GM12878 (cell line): ENCODE data around the gene PPIA. TPM values are rescaled to one million over a fixed set of nuclear protein-coding genes. Genes with fewer than 3 reads are reported as not detected.

ENCODE experiments used
- EP300 ChIP-seq, 2 experiments: fragments of 150-350 bp in 1 of 2; IDR thresholded peaks; 2 replicates each; pipeline ENCODE4 v1.6.1; 2011 to 2012; ENCODE audit warnings: low read depth in 2 of 2, low read length in 2 of 2, borderline replicate concordance in 1 of 2, improper control_type of control experiment in 1 of 2, inconsistent platforms in 1 of 2; ENCODE audit not compliant: control insufficient read depth in 1 of 2
- FOXK2 ChIP-seq: fragments of 450-650 bp; IDR thresholded peaks from 2 replicates; pipeline ENCODE4 v1.6.1; 2017; ENCODE audit warnings: mild to moderate bottlenecking, moderate library complexity
- FOXM1 ChIP-seq: IDR thresholded peaks from 2 replicates; pipeline ENCODE4 v1.6.1; 2012; ENCODE audit warnings: low read depth, mild to moderate bottlenecking, inconsistent platforms, low read length, moderate library complexity
- IKZF2 ChIP-seq, 2 experiments: fragments of 450-650 bp; IDR thresholded peaks; 2 replicates each; pipeline ENCODE4 v1.6.1; 2017; ENCODE audit warnings: mild to moderate bottlenecking in 2 of 2, moderate library complexity in 2 of 2
- KAT2A ChIP-seq: conservative IDR thresholded peaks from 2 replicates; pipeline ENCODE4 v1.6.1; 2011; ENCODE audit warnings: low read depth, low read length; ENCODE audit not compliant: control insufficient read depth
- NFIC ChIP-seq: IDR thresholded peaks from 2 replicates; pipeline ENCODE4 v1.6.1; 2012; ENCODE audit warnings: low read depth, mild to moderate bottlenecking, inconsistent platforms, low read length, moderate library complexity
- PAX8 ChIP-seq: fragments of 450-650 bp; IDR thresholded peaks from 2 replicates; pipeline ENCODE4 v1.6.1; 2017; ENCODE audit warnings: mild to moderate bottlenecking, moderate library complexity
- RELA ChIP-seq: fragments of 450-650 bp; IDR thresholded peaks from 2 replicates; pipeline ENCODE4 v1.8.0; 2014; ENCODE audit warnings: borderline replicate concordance; ENCODE audit not compliant: partially characterized antibody
- RUNX3 ChIP-seq: IDR thresholded peaks from 2 replicates; pipeline ENCODE4 v1.6.1; 2012; ENCODE audit warnings: low read length, inconsistent platforms
- SIN3A ChIP-seq: IDR thresholded peaks from 2 replicates; pipeline ENCODE4 v1.6.1; 2012; ENCODE audit warnings: low read depth, low read length, improper control_type of control experiment
- SRF ChIP-seq, 2 experiments: IDR thresholded peaks; 2 replicates each; pipeline ENCODE4 v1.6.1; 2011; ENCODE audit warnings: low read depth in 2 of 2, low read length in 2 of 2, mild to moderate bottlenecking in 1 of 2, moderate library complexity in 1 of 2
- STAT1 ChIP-seq: fragments of 450-650 bp; conservative IDR thresholded peaks from 2 replicates; pipeline ENCODE4 v1.6.1; 2014; ENCODE audit warnings: antibody characterized with exemption, mild to moderate bottlenecking
- TAF1 ChIP-seq: IDR thresholded peaks from 2 replicates; pipeline ENCODE4 v1.6.1; 2011; ENCODE audit warnings: mild to moderate bottlenecking, low read depth, low read length, borderline replicate concordance
- polyA plus RNA-seq, 11 experiments: library from polyadenylated mRNA; depleted of rRNA in 4 of 11; unstranded in 6 of 11; stranded (reverse) in 5 of 11; fragments of >200 nt; fragmentation: Nextera tagmentation in 4 of 11; fragmentation: Illumina TruSeq in 1 of 11; extraction: Ambion mirVana in 4 of 11; extraction: Trizol in 1 of 11; gene quantifications; 1 replicate in 1 of 11; 2 replicates in 10 of 11; pipeline versions ENCODE4 v1.2.1 to v1.2.3, GENCODE V29; 2011 to 2016; ENCODE audit warnings: inconsistent platforms in 2 of 11, missing spikeins in 2 of 11, low read depth in 1 of 11
- total RNA-seq, 4 experiments: library from RNA; depleted of rRNA in 3 of 4; stranded (reverse); fragments of >200 nt in 3 of 4; fragmentation: Illumina TruSeq in 1 of 4; extraction: Trizol in 1 of 4; gene quantifications; 2 replicates each; pipeline versions ENCODE4 v1.2.1 to v1.2.3, GENCODE V29; 2013 to 2021
- TF ChIP-seq, protein P1 (sequence below): fragments of 450-650 bp; IDR thresholded peaks from 2 replicates; pipeline ENCODE4 v1.6.1; 2017; ENCODE audit warnings: mild to moderate bottlenecking, low read depth, inconsistent platforms; ENCODE audit not compliant: poor library complexity, severe bottlenecking

Gene PPIA
- total and polyA plus RNA-seq, 10 of the 15 experiments (the other 5 are each of a cell fraction or from before 2014, with no cell fraction given) = 2,712 to 7,982 (median 5,027) TPM

DNA sequence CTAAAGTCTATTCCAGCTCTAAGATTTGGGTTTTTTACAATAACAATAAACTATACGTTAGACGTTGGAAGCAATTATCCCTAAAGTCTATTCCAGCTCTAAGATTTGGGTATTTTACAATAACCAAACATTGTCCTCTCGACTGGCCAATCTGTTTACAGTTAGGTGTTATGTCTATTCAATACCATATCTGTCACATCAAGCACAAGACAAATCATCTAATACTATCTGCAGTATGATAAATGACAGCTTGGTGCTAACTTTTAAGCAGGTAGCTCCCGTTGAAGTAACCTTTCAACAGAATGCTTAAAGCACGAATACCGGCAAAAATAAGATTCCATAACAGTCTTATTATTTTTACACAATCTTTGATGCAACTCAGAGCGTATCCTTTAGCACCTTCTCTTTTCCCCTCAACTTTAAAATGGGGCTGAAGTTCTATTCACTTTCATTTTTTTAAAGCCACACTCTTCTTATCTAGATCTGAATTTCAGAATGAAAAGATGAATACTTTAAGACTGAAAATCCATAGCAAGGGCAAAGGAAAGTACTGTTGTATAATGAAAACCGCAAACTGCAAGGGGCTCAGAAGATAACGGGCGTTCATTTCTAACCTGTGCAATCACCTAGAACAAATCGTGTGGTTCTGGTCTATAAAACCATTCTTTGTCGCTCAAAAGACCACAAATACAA lies 50.5 kb downstream of the PPIA start (continued):
- TF ChIP-seq NFIC = peak; percentile 65; the same call in 1 of the 2 replicates
- TF ChIP-seq IKZF2 (IDR thresholded peaks at IDR 0.05) = no peak
- no peak for TF ChIP-seq KAT2A
- 0 out of 4 replicates have a peak, but pooled peaks of 1 of the 2 experiments have one; percentile 25 for TF ChIP-seq EP300 (IDR thresholded peaks at IDR 0.05; ENCODE audit: borderline replicate concordance in 1 of 2, control insufficient read depth in 1 of 2, low read depth in 2 of 2, low read length in 2 of 2)
- no peak for TF ChIP-seq PAX8
- no peak for TF ChIP-seq STAT1
- no peak for TF ChIP-seq SRF (IDR thresholded peaks at IDR 0.05; ENCODE audit: low read depth in 2 of 2, low read length in 2 of 2)
- no peak for TF ChIP-seq FOXK2
- TF ChIP-seq, protein P1, sequence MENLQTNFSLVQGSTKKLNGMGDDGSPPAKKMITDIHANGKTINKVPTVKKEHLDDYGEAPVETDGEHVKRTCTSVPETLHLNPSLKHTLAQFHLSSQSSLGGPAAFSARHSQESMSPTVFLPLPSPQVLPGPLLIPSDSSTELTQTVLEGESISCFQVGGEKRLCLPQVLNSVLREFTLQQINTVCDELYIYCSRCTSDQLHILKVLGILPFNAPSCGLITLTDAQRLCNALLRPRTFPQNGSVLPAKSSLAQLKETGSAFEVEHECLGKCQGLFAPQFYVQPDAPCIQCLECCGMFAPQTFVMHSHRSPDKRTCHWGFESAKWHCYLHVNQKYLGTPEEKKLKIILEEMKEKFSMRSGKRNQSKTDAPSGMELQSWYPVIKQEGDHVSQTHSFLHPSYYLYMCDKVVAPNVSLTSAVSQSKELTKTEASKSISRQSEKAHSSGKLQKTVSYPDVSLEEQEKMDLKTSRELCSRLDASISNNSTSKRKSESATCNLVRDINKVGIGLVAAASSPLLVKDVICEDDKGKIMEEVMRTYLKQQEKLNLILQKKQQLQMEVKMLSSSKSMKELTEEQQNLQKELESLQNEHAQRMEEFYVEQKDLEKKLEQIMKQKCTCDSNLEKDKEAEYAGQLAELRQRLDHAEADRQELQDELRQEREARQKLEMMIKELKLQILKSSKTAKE = peak; percentile 43
- TF ChIP-seq SIN3A = no peak
- peak; percentile 97 for TF ChIP-seq RUNX3
- no peak for TF ChIP-seq TAF1
- no peak for TF ChIP-seq RELA
- TF ChIP-seq FOXM1 = peak; percentile 73; the same call in 1 of the 2 replicates
- TF ChIP-seq, all 136 proteins: peak for 9
